HG02571 (cell line): ENCODE results near the gene CSNK1A1.
"Not testable (repeated sequence)": the region's sequence is repeated elsewhere in the genome, so short reads cannot be mapped to it uniquely, and the experiment has no call there.

Experiments
- ATAC-seq: cut with Tn5 transposase; IDR thresholded peaks from one replicate; pipeline ENCODE4 v1.9.1; 2021; ENCODE audit warnings: mild to moderate bottlenecking, moderate library complexity; ENCODE audit not compliant: unreplicated experiment

Gene CSNK1A1

GRCh38 chr5:149492781-149493180 lies 58.5 kb downstream of the CSNK1A1 start:
- ATAC-seq: no peak

DNA sequence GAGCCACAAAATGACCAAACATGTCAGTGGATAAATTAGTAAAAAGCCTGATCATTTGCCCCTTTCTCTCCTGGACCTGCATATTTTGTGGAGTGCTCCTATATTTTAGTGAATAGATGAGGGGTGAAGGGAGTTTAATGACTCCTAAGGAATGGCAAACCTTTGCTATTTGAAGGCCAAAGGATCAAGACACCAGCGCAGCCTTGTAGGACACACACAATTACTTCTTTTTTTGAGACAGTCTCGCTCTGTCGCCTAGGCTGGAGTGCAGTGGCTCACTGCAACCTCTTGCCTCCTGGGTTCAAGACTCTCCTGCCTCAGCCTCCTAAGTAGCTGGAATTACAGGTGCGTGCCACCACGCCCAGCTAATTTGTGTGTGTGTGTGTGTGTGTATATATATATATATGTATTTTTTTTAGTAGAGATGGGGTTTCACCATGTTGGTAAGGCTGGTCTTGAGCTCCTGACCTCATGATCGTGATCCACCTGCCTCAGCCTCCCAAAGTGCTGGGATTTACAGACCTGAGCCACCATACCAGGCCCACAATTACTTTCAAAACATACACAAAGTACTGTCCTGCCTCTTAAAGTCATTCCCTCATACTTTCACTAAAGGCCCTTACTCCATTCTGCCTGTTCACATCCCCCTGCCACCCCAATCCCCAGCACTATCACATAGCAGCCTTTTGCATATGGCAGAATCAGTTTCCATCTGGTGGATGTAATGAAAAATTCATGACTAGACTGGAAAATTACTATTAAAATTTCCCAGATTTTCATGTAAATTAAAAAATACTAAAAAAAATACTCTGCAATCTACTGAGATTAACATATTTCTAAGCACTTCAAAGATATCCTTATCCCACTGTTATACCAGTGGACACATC lies 60.4 kb downstream of the CSNK1A1 start:
- ATAC-seq: no peak

GRCh38 chr5:149489605-149490037 lies 61.6 kb downstream of the CSNK1A1 start:
- no peak for ATAC-seq

DNA sequence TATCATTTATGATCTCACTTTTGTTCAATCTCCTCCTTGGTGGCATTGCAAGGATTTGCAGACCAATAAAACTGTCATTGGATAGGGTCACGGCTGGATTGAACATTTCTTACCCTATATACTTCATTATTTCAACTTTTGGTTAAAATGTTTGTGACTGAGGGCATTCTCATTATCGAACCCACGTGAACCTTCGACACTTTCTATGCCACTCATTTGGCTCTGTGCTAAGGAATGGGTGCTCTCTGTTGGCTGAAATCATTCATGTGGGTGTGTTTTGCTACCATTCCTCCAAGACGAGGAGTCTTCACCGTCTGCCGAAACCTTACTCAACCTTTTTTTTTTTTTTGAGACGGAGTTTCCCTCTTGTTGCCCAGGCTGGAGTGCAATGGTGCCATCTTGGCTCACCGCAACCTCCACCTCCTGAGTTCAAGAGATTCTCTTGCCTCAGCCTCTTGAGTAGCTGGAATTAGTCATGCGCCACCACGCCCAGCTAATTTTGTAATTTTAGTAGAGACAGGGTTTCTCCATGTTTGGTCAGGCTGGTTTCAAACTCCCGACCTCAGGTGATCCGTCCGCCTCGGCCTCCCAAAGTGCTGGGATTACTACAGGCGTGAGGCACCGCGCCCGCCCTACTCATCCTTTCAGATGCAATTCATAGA lies 62.5 kb downstream of the CSNK1A1 start:
- ATAC-seq: no peak

DNA sequence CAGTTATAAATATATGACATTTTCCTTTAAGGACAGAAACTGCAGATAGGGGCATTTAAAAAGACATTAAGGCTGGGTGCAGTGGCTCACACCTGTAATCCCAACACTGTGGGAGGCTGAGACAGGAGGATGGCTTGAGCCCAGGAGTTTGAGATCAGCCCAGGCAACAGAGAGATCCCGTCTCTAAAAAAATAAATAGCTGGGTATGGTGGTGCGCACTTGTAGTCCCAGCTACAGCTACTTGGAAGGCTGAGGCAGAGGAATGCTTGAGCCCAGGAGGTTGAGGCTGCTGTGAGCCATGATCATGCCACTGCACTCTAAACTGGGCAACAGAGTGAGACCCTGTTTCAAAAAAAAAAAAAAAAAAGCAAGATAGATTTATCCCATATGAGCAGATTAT lies 63.6 kb downstream of the CSNK1A1 start:
- no peak for ATAC-seq

GRCh38 chr5:149486726-149487635 lies 64.3 kb downstream of the CSNK1A1 start:
- ATAC-seq: no peak

GRCh38 chr5:149485655-149486615 lies 65.3 kb downstream of the CSNK1A1 start:
- no peak for ATAC-seq

- ATAC-seq: no peak
Measured at GRCh38 chr5:149481485-149481884, 69.8 kb downstream of the CSNK1A1 start.

- ATAC-seq: no peak
Measured at GRCh38 chr5:149478761-149479160, 72.5 kb downstream of the CSNK1A1 start.

GRCh38 chr5:149475777-149476176 lies 75.5 kb downstream of the CSNK1A1 start:
- ATAC-seq: no peak

GRCh38 chr5:149474198-149474597 lies 77.0 kb downstream of the CSNK1A1 start:
- ATAC-seq: no peak

- no peak for ATAC-seq
Measured at GRCh38 chr5:149473441-149473840, 77.8 kb downstream of the CSNK1A1 start.

DNA sequence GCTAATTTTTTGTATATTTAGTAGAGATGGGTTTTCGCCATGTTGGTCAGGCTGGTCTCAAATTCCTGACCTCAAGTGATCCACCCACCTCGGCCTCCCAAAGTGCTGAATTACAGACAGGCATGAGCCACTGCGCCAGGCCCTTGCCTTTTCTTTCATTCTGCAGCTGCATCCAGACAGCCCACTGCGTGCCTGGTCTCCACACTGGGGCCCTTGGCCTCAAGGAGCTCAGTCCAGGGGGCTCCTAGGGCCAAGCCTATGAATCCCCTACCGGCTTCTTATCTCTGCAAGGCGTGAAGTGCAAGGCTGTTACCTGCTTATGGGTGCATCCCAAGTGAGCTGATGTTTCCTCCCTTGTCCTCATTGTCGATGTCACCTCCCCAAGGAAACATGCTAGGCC lies 78.8 kb downstream of the CSNK1A1 start:
- no peak for ATAC-seq

DNA sequence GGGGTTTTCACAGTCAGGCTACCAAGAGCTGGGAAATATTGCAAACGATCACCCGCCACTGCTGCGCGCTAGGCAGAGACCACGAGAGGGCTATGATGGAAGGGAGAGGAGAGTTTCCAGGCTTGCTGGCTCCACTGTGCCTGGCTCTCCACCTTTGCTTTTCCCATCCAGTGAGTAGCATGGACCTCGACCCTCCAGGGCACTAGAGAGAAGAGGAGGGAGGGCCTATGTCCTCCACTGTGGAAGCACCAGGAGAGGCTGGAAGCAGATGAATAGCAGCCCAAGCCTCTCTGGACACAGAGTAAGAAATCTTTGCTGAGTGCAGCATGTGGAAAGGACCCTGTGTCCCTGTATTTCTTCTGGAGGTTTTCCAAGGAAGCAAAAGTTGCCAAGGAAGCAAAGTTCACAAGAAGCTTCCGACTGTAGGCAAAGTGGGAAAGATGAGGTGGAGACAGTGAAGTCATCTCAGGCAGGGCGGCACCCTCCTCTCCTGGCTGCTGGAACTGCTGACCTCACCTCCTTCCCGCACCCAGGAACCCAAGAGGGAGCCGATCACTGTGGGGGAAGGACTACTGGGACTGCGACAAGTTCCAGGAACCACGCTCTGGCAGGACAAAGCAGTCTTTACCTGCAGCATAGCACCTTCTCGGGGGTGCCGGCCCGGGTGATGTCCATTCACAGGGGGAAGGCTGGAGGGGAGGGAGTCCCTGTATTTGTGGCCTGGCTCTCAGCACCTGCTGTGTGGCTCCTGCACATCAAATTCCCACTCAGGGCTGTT lies 79.6 kb downstream of the CSNK1A1 start:
- ATAC-seq: no peak

DNA sequence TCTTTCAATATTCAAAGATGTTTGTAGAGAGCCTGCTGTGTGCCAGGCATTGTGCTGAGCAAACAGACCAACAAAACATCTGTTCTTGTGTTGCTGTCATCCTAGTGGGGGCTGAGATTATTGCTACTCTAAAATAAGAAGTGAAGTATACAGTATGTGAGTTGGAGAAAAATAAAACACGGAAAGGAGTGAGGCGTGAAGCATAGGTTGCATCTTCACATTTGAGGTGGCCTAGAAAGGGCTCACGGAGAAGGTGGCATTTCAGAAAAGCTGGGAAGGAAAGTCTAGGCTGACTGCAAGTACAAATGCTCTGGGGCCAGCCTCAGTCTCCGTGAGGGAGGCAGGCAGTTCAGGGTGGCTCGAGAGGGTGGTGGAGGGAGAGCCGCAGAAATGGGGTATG lies 80.3 kb downstream of the CSNK1A1 start:
- no peak for ATAC-seq

GRCh38 chr5:149466457-149466972 lies 84.7 kb downstream of the CSNK1A1 start:
- ATAC-seq: no peak

DNA sequence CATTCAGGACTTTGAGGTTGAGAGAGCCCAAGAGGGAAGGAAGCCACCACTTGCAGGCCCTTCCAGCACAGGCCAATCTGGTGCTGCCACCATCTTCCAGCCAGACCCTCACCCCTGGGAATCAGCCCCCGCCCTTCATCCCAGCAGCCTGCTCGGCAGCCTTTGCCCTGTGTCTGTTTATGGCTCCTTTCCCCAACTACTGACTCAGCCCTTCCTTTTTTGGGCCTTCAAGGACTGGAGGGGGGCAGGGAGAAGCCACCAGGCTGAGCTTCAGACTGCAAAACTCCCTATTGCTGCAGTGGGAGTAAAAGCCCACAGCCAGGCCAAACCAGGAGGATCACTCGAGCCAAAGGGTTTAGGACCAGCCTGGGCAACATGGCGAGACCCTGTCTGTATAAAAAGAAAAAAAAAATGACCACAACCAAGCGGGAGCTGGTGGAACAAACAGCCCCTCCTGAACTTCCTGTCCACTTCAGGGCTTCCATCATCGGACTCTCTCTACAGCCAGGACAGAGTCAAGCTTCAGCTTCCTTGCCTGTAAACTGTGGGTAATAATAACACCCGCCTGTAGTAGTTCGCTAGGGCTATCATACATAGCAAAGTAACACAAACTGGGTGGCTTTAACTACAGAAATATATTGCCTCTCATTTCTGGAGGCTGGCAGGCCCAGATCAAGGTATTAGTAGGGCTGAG lies 86.3 kb downstream of the CSNK1A1 start:
- no peak for ATAC-seq

DNA sequence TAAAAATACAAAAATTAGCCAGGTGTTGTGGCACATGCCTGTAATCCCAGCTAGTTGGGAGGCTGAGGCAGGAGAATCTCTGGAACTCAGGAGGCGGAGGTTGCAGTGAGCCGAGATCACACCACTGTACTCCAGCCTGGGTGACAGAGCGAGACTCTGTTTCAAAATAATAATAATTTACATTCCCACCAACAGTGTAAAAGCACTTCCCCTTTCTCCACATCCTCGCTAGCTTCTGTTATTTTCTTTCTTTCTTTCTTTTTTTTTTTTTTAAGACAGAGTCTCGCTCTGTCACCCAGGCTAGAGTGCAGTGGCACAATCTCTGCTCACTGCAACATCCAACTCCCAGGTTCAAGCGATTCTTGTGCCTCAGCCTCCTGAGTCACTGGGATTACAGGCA lies 89.3 kb downstream of the CSNK1A1 start:
- ATAC-seq: not testable (repeated sequence)
